ENCODE data around the gene L3HYPDH. TPM values are rescaled to one million over a fixed set of nuclear protein-coding genes. Genes with fewer than 3 reads are reported as not detected.

L3HYPDH gene
- total RNA-seq, 2 donors from 2014 or later = 6.5 to 17.4 TPM

- peaks cover 10 to 20% of the 10 kb centered on the region in 2 donors for H3K27me3 Mint-ChIP-seq
- H3K36me3 Mint-ChIP-seq = no peaks in the 10 kb centered on the region
- DNase-seq (ENCODE audit: low spot score) (no peak), ATAC-seq (no peak)
- H3K27ac Mint-ChIP-seq = no peak overlapping the region
- H3K9me3 Mint-ChIP-seq = no peaks in the 10 kb centered on the region
- H3K4me3 Mint-ChIP-seq = no peak overlapping the region
- H3K4me1 Mint-ChIP-seq (ENCODE audit: low read depth in 2 of 2) = no peaks in the 10 kb centered on the region
Observed at GRCh38 chr14:59428581-59429012, 55.6 kb downstream of the L3HYPDH start.

GRCh38 chr14:59427653-59428580 lies 56.3 kb downstream of the L3HYPDH start:
- ATAC-seq = no peak
- H3K9me3 Mint-ChIP-seq = no peaks in the 10 kb centered on the region
- H3K4me3 Mint-ChIP-seq = no peak overlapping the region
- H3K36me3 Mint-ChIP-seq = no peaks in the 10 kb centered on the region
- DNase-seq (ENCODE audit: low spot score) = no peak
- peaks cover 10 to 20% of the 10 kb centered on the region in 2 donors for H3K27me3 Mint-ChIP-seq
- no peaks in the 10 kb centered on the region for H3K4me1 Mint-ChIP-seq (ENCODE audit: low read depth in 2 of 2)
- H3K27ac Mint-ChIP-seq = no peak overlapping the region

GRCh38 chr14:59425322-59425935 lies 58.8 kb downstream of the L3HYPDH start:
- Mint-ChIP-seq H3K9me3 (no peaks in the 10 kb centered on the region), H3K4me1 (ENCODE audit: low read depth in 2 of 2) (no peaks in the 10 kb centered on the region), H3K36me3 (no peaks in the 10 kb centered on the region), H3K27me3 (peaks cover 10 to 20% of the 10 kb centered on the region in 2 donors), H3K4me3 (no peak overlapping the region), H3K27ac (no peak overlapping the region)
- ATAC-seq = no peak
- no peak for DNase-seq (ENCODE audit: low spot score)

- Mint-ChIP-seq H3K27ac (no peak overlapping the region), H3K27me3 (peaks cover 10 to 20% of the 10 kb centered on the region in 2 donors), H3K4me1 (ENCODE audit: low read depth in 2 of 2) (no peaks in the 10 kb centered on the region), H3K4me3 (no peak overlapping the region), H3K9me3 (no peaks in the 10 kb centered on the region), H3K36me3 (no peaks in the 10 kb centered on the region)
- DNase-seq (ENCODE audit: low spot score) (no peak), ATAC-seq (no peak)
Observed at GRCh38 chr14:59424341-59425071, 59.7 kb downstream of the L3HYPDH start.

Other genes with a start within 250 kb of the L3HYPDH start
- gene GPR135, start 19.0 kb downstream of the L3HYPDH start, total RNA-seq = 1 to 10 TPM in 1 of 2 donors, under 1 TPM in 1; 0.83 to 3.8 TPM
- gene JKAMP, start 109 bp upstream of the L3HYPDH start, total RNA-seq = 10 to 100 TPM; 24.7 to 38.2 TPM
- not detected for gene CCDC175, start 92.4 kb upstream of the L3HYPDH start, total RNA-seq